Measurements from ENCODE around the gene BCL2. TPM values are rescaled to one million over a fixed set of nuclear protein-coding genes. Genes with fewer than 3 reads are reported as not detected.

BCL2 gene
- total and polyA plus RNA-seq, 2 donors from 2014 or later = 6.0 to 39.2 TPM

GRCh38 chr18:63107931-63108330 lies 211.6 kb downstream of the BCL2 start:
- Histone ChIP-seq H3K27ac (ENCODE audit: low read depth in 2 of 2, low read length in 2 of 2) (no peak overlapping the region), H3K36me3 (ENCODE audit: control insufficient read depth in 2 of 3, insufficient read depth in 3 of 3, low read length in 3 of 3) (no peaks in the 10 kb centered on the region), H3K9ac (ENCODE audit: low read length in 3 of 3) (no peak overlapping the region), H3K27me3 (ENCODE audit: control insufficient read depth, insufficient read depth, low read length) (no peaks in the 10 kb centered on the region), H3K4me1 (ENCODE audit: control insufficient read depth in 2 of 3, insufficient read depth in 2 of 3, low read depth in 1 of 3, low read length in 3 of 3) (no peaks in the 10 kb centered on the region), H3K9me3 (ENCODE audit: control insufficient read depth in 2 of 3, insufficient read depth in 1 of 3, low read length in 3 of 3) (peaks cover 0 to 1% (median 0%) of the 10 kb centered on the region in 3 donors), H3K4me3 (ENCODE audit: low read length in 3 of 3) (no peak overlapping the region)
- intact Hi-C loops (cut with DNase I) = no loop called here
- TF ChIP-seq, protein P1, sequence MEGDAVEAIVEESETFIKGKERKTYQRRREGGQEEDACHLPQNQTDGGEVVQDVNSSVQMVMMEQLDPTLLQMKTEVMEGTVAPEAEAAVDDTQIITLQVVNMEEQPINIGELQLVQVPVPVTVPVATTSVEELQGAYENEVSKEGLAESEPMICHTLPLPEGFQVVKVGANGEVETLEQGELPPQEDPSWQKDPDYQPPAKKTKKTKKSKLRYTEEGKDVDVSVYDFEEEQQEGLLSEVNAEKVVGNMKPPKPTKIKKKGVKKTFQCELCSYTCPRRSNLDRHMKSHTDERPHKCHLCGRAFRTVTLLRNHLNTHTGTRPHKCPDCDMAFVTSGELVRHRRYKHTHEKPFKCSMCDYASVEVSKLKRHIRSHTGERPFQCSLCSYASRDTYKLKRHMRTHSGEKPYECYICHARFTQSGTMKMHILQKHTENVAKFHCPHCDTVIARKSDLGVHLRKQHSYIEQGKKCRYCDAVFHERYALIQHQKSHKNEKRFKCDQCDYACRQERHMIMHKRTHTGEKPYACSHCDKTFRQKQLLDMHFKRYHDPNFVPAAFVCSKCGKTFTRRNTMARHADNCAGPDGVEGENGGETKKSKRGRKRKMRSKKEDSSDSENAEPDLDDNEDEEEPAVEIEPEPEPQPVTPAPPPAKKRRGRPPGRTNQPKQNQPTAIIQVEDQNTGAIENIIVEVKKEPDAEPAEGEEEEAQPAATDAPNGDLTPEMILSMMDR (IDR thresholded peaks at IDR 0.05; ENCODE audit: borderline replicate concordance, extremely low read depth, insufficient read depth) = no peak
- FAIRE-seq (no peak), DNase-seq (no peak)

- Histone ChIP-seq H3K4me1 (ENCODE audit: control insufficient read depth in 2 of 3, insufficient read depth in 2 of 3, low read depth in 1 of 3, low read length in 3 of 3) (no peaks in the 10 kb centered on the region), H3K4me3 (ENCODE audit: low read length in 3 of 3) (no peak overlapping the region), H3K27ac (ENCODE audit: low read depth in 2 of 2, low read length in 2 of 2) (no peak overlapping the region), H3K27me3 (ENCODE audit: control insufficient read depth, insufficient read depth, low read length) (no peaks in the 10 kb centered on the region), H3K36me3 (ENCODE audit: control insufficient read depth in 2 of 3, insufficient read depth in 3 of 3, low read length in 3 of 3) (no peaks in the 10 kb centered on the region), H3K9me3 (ENCODE audit: control insufficient read depth in 2 of 3, insufficient read depth in 1 of 3, low read length in 3 of 3) (peaks cover 0 to 1% (median 0%) of the 10 kb centered on the region in 3 donors), H3K9ac (ENCODE audit: low read length in 3 of 3) (no peak overlapping the region)
- TF ChIP-seq, protein P1 (IDR thresholded peaks at IDR 0.05; ENCODE audit: borderline replicate concordance, extremely low read depth, insufficient read depth) = no peak
- intact Hi-C loops (cut with DNase I) = no loop called here
- DNase-seq = no peak
- FAIRE-seq = no peak
These were observed 212.3 kb downstream of the BCL2 start for GRCh38 chr18:63107171-63107845.

GRCh38 chr18:63106727-63107126 lies 212.8 kb downstream of the BCL2 start:
- H3K9me3 ChIP-seq (ENCODE audit: control insufficient read depth in 2 of 3, insufficient read depth in 1 of 3, low read length in 3 of 3) = peaks cover 0 to 1% (median 0%) of the 10 kb centered on the region in 3 donors
- H3K4me1 ChIP-seq (ENCODE audit: control insufficient read depth in 2 of 3, insufficient read depth in 2 of 3, low read depth in 1 of 3, low read length in 3 of 3) = no peaks in the 10 kb centered on the region
- intact Hi-C loops (cut with DNase I) = no loop called here
- H3K9ac ChIP-seq (ENCODE audit: low read length in 3 of 3) = no peak overlapping the region
- H3K4me3 ChIP-seq (ENCODE audit: low read length in 3 of 3) = no peak overlapping the region
- DNase-seq (no peak), FAIRE-seq (no peak)
- H3K27me3 ChIP-seq (ENCODE audit: control insufficient read depth, insufficient read depth, low read length) = no peaks in the 10 kb centered on the region
- TF ChIP-seq, protein P1 (IDR thresholded peaks at IDR 0.05; ENCODE audit: borderline replicate concordance, extremely low read depth, insufficient read depth) = no peak
- H3K27ac ChIP-seq (ENCODE audit: low read depth in 2 of 2, low read length in 2 of 2) = no peak overlapping the region
- no peaks in the 10 kb centered on the region for H3K36me3 ChIP-seq (ENCODE audit: control insufficient read depth in 2 of 3, insufficient read depth in 3 of 3, low read length in 3 of 3)
